H1 (cell line): Measurements from ENCODE around the gene INCENP. TPM values are rescaled to one million over a fixed set of nuclear protein-coding genes. Genes with fewer than 3 reads are reported as not detected.

Source experiments
- CTCF ChIA-PET: fragments of 300-600 bp; sonication (Branson Sonifier 250); formaldehyde crosslinking; loops from one replicate; lab custom pipeline; 2021; ENCODE audit not compliant: partially characterized antibody; lab: Charles Lee
- POLR2A ChIA-PET: fragments of 300-600 bp; sonication (Branson Sonifier 250); formaldehyde crosslinking; loops from one replicate; lab custom pipeline; 2021; ENCODE audit warnings: inconsistent platforms; ENCODE audit not compliant: partially characterized antibody; lab: Charles Lee
- DNase-seq, 2 experiments: peaks; one replicate each; pipeline versions ENCODE4 v3.0.0 to v3.0.0-alpha.2; 2010 to 2022; ENCODE audit warnings: low spot score in 2 of 2, low read depth in 1 of 2, mixed read lengths in 1 of 2
- FAIRE-seq: peaks from 2 replicates; lab custom pipeline; 2011; peaks lifted over from hg19 to GRCh38; lab: Jason Lieb, UNC
- H2AFZ ChIP-seq: 2 replicates; pipeline ENCODE4 v1.8.1; 2012; ENCODE audit warnings: low read length, inconsistent platforms
- H2AK5ac ChIP-seq: 2 replicates; pipeline ENCODE4 v1.6.1; 2013; ENCODE audit warnings: low read depth, low read length
- H2BK120ac ChIP-seq: replicated peaks from 2 replicates; pipeline ENCODE3; 2013; ENCODE audit warnings: low read depth, low read length, inconsistent platforms
- H2BK12ac ChIP-seq: 2 replicates; pipeline ENCODE4 v1.6.1; 2013; ENCODE audit warnings: low read depth, low read length
- H2BK15ac ChIP-seq: 2 replicates; pipeline ENCODE4 v1.6.1; 2013; ENCODE audit warnings: low read length
- H2BK20ac ChIP-seq: 2 replicates; pipeline ENCODE4 v1.6.1; 2013; ENCODE audit warnings: low read length
- H2BK5ac ChIP-seq: 2 replicates; pipeline ENCODE4 v1.6.1; 2013; ENCODE audit warnings: low read depth, low read length
- H3K14ac ChIP-seq: 2 replicates; pipeline ENCODE4 v1.6.1; 2013; ENCODE audit warnings: inconsistent platforms; ENCODE audit not compliant: insufficient read length
- H3K18ac ChIP-seq: 2 replicates; pipeline ENCODE4 v1.6.1; 2013; ENCODE audit warnings: low read length; ENCODE audit errors: extremely low read depth
- H3K23ac ChIP-seq: 2 replicates; pipeline ENCODE4 v1.6.1; 2013; ENCODE audit warnings: inconsistent platforms; ENCODE audit not compliant: insufficient read length
- H3K23me2 ChIP-seq: 2 replicates; pipeline ENCODE4 v1.6.1; 2013; ENCODE audit warnings: low read depth, low read length
- H3K27ac ChIP-seq: 2 replicates; pipeline ENCODE4 v1.6.1; 2011; ENCODE audit warnings: low read depth, low read length, inconsistent platforms
- H3K27me3 ChIP-seq, 4 experiments: replicated peaks in 1 of 4; 1 replicate in 1 of 4; 2 replicates in 3 of 4; pipeline versions ENCODE4 v1.6.1 to v1.8.1; 2011 to 2013; ENCODE audit warnings: low read length in 3 of 4, mild to moderate bottlenecking in 3 of 4, inconsistent platforms in 2 of 4, mixed read lengths in 2 of 4, moderate library complexity in 1 of 4; ENCODE audit not compliant: control insufficient read depth in 3 of 4, insufficient read depth in 3 of 4; ENCODE audit errors: extremely low read depth in 1 of 4
- H3K36me3 ChIP-seq, 4 experiments: 2 replicates each; pipeline versions ENCODE4 v1.6.1 to v1.8.1; 2011 to 2013; ENCODE audit warnings: mild to moderate bottlenecking in 4 of 4, low read length in 3 of 4, moderate library complexity in 2 of 4, control low read depth in 1 of 4, inconsistent platforms in 1 of 4; ENCODE audit not compliant: insufficient read depth in 4 of 4, control insufficient read depth in 2 of 4
- H3K4ac ChIP-seq: replicated peaks from 2 replicates; pipeline ENCODE3; 2013; ENCODE audit warnings: low read length, low read depth, mixed read lengths, inconsistent platforms; ENCODE audit not compliant: insufficient read length
- H3K4me1 ChIP-seq, 4 experiments: replicated peaks in 1 of 4; 1 replicate in 1 of 4; 2 replicates in 3 of 4; pipeline versions ENCODE4 v1.6.1 to v1.8.1; 2011 to 2013; ENCODE audit warnings: low read length in 3 of 4, inconsistent platforms in 2 of 4, mixed read lengths in 1 of 4; ENCODE audit not compliant: insufficient read depth in 4 of 4, control insufficient read depth in 3 of 4
- H3K4me2 ChIP-seq, 2 experiments: 2 replicates each; pipeline versions ENCODE4 v1.6.1 to v1.8.1; 2011 to 2013; ENCODE audit warnings: low read depth in 2 of 2, low read length in 2 of 2, control low read depth in 1 of 2, inconsistent platforms in 1 of 2, mild to moderate bottlenecking in 1 of 2; ENCODE audit not compliant: insufficient read depth in 1 of 2
- H3K4me3 ChIP-seq, 4 experiments: fragments of 200-600, 300-600 bp in 1 of 4; sonication (generic), shearing (Covaris generic), sonication (Bioruptor Twin) in 1 of 4; 2 replicates each; pipeline versions ENCODE4 v1.5.1 to v1.8.1; 2011 to 2016; ENCODE audit warnings: low read length in 4 of 4, low read depth in 3 of 4, control low read depth in 2 of 4, inconsistent platforms in 2 of 4, mild to moderate bottlenecking in 2 of 4, mixed read lengths in 1 of 4, moderate library complexity in 1 of 4; ENCODE audit not compliant: insufficient read depth in 2 of 4; ENCODE audit errors: extremely low read depth in 1 of 4
- H3K56ac ChIP-seq: replicated peaks from 2 replicates; pipeline ENCODE3; 2013; ENCODE audit warnings: low read depth, mild to moderate bottlenecking, mixed read lengths, low read length, inconsistent platforms; ENCODE audit not compliant: insufficient read length
- H3K79me1 ChIP-seq: 2 replicates; pipeline ENCODE4 v1.6.1; 2013; ENCODE audit warnings: low read depth, low read length, control low read depth
- H3K79me2 ChIP-seq, 2 experiments: 2 replicates each; pipeline versions ENCODE4 v1.6.1 to v1.8.1; 2012 to 2013; ENCODE audit warnings: low read length in 2 of 2, mild to moderate bottlenecking in 2 of 2, inconsistent platforms in 1 of 2; ENCODE audit not compliant: insufficient read depth in 2 of 2, control insufficient read depth in 1 of 2
- H3K9ac ChIP-seq, 4 experiments: replicated peaks in 1 of 4; 1 replicate in 1 of 4; 2 replicates in 3 of 4; pipeline versions ENCODE4 v1.6.1 to v1.8.1; 2011 to 2013; ENCODE audit warnings: low read depth in 3 of 4, low read length in 3 of 4, control low read depth in 2 of 4, mild to moderate bottlenecking in 2 of 4, moderate library complexity in 2 of 4, inconsistent platforms in 1 of 4; ENCODE audit errors: extremely low read depth in 1 of 4
- H3K9me3 ChIP-seq, 2 experiments: 2 replicates each; pipeline versions ENCODE4 v1.6.1 to v1.8.1; 2012 to 2013; ENCODE audit warnings: mild to moderate bottlenecking in 2 of 2, moderate library complexity in 2 of 2, control low read depth in 1 of 2, inconsistent platforms in 1 of 2, low read depth in 1 of 2, low read length in 1 of 2, mixed read lengths in 1 of 2; ENCODE audit not compliant: insufficient read depth in 2 of 2
- H4K20me1 ChIP-seq, 2 experiments: replicated peaks in 1 of 2; 2 replicates each; pipeline versions ENCODE3 to v1.8.1; 2011 to 2013; ENCODE audit warnings: inconsistent platforms in 2 of 2, low read length in 2 of 2, mild to moderate bottlenecking in 1 of 2; ENCODE audit not compliant: insufficient read depth in 2 of 2, control insufficient read depth in 1 of 2
- H4K5ac ChIP-seq: 2 replicates; pipeline ENCODE4 v1.6.1; 2013; ENCODE audit warnings: low read length, low read depth, mixed read lengths, inconsistent platforms; ENCODE audit not compliant: insufficient read length
- H4K8ac ChIP-seq: 2 replicates; pipeline ENCODE4 v1.8.0; 2013; ENCODE audit warnings: mild to moderate bottlenecking, moderate library complexity, low read length, inconsistent platforms; ENCODE audit not compliant: insufficient read depth; ENCODE audit errors: extremely low read depth
- H4K91ac ChIP-seq: replicated peaks from 2 replicates; pipeline ENCODE3; 2013; ENCODE audit warnings: low read length, mixed read lengths, inconsistent platforms; ENCODE audit not compliant: insufficient read length
- ASH2L ChIP-seq: fragments of 200-600, 300-600 bp; sonication (generic); IDR thresholded peaks from one replicate; pipeline ENCODE4 v1.7.1; 2017; ENCODE audit warnings: low read length
- CBX5 ChIP-seq: fragments of 300-800, 300-1000 bp; sonication (generic); IDR thresholded peaks from 2 replicates; pipeline ENCODE4 v1.7.1; 2016; ENCODE audit warnings: antibody characterized with exemption, low read length, low read depth
- EGR1 ChIP-seq: IDR thresholded peaks from 2 replicates; pipeline ENCODE4 v1.6.1; 2011; ENCODE audit warnings: low read depth, low read length, borderline replicate concordance
- EP300 ChIP-seq, 2 experiments: IDR thresholded peaks; 1 replicate in 1 of 2; 2 replicates in 1 of 2; pipeline ENCODE4 v1.6.1; 2011 to 2012; ENCODE audit warnings: low read depth in 2 of 2, low read length in 2 of 2, mild to moderate bottlenecking in 2 of 2, borderline replicate concordance in 1 of 2, inconsistent platforms in 1 of 2, moderate library complexity in 1 of 2
- FOSL1 ChIP-seq: IDR thresholded peaks from 2 replicates; pipeline ENCODE4 v1.6.1; 2011; ENCODE audit warnings: mild to moderate bottlenecking, low read depth, low read length, moderate library complexity; ENCODE audit not compliant: insufficient read depth
- KDM5A ChIP-seq: fragments of 200-600 bp; IDR thresholded peaks from 2 replicates; pipeline ENCODE4 v1.7.1; 2012; ENCODE audit warnings: mild to moderate bottlenecking, low read length, inconsistent platforms, mixed read lengths
- RBBP5 ChIP-seq: IDR thresholded peaks from 2 replicates; pipeline ENCODE4 v1.7.1; 2012; ENCODE audit warnings: low read depth, mild to moderate bottlenecking, inconsistent platforms, low read length, moderate library complexity, borderline replicate concordance
- SIX5 ChIP-seq: IDR thresholded peaks from 2 replicates; pipeline ENCODE4 v1.6.1; 2011; ENCODE audit warnings: mild to moderate bottlenecking, low read depth, low read length
- SP1 ChIP-seq: IDR thresholded peaks from 2 replicates; pipeline ENCODE4 v1.6.1; 2011; ENCODE audit warnings: low read depth, low read length
- SUZ12 ChIP-seq: fragments of 200-600 bp; sonication (generic); IDR thresholded peaks from 2 replicates; pipeline ENCODE4 v1.6.1; 2012; ENCODE audit warnings: mild to moderate bottlenecking, inconsistent platforms, low read length, moderate library complexity, mixed read lengths
- YY1 ChIP-seq: IDR thresholded peaks from 2 replicates; pipeline ENCODE4 v1.6.1; 2011; ENCODE audit warnings: low read depth, mild to moderate bottlenecking, low read length
- WGBS, 2 experiments: shearing (Covaris generic) in 1 of 2; methylation state at CpG; one replicate each; pipeline versions ENCODE4 v1.1.6 to v1.1.7; 2013 to 2015; ENCODE audit warnings: low lambda C conversion rate in 2 of 2, mixed read lengths in 2 of 2, inconsistent platforms in 1 of 2, low coverage in 1 of 2, missing lambda C conversion rate in 1 of 2; ENCODE audit not compliant: insufficient replicate concordance in 2 of 2, insufficient coverage in 1 of 2, insufficient read length in 1 of 2; ENCODE audit errors: extremely low coverage in 1 of 2, missing lambda C conversion rate in 1 of 2; 5-methylcytosine and 5-hydroxymethylcytosine counted together
- polyA plus RNA-seq, 7 experiments: library from polyadenylated mRNA; depleted of rRNA in 3 of 7; stranded (reverse) in 5 of 7; unstranded in 2 of 7; fragments of >200 nt in 5 of 7; fragments of 200-250 nt in 2 of 7; gene quantifications; 1 replicate in 5 of 7; 2 replicates in 1 of 7; 4 replicates in 1 of 7; pipeline versions ENCODE4 v1.2.1 to v1.2.3, GENCODE V29; 2011 to 2013; ENCODE audit warnings: missing spikeins in 2 of 7, mixed read lengths in 2 of 7
- total RNA-seq: library from RNA; stranded (reverse); fragmentation: NEBNext Ultra II Directional; extraction: Animal tissue kit (Norgen Biotek cat#: 25700); gene quantifications from 2 replicates; pipeline ENCODE4 v1.2.1, GENCODE V29; 2021

Gene INCENP
- total and polyA plus RNA-seq, 2 of the 8 experiments (the other 6 are each of a cell fraction or from before 2014, with no cell fraction given): 25.4 to 132 TPM

- Histone ChIP-seq H3K4ac (no peak overlapping the region), H4K8ac (no peak overlapping the region), H2BK5ac (no peak overlapping the region), H3K9me3 (no peaks in the 10 kb centered on the region), H3K23ac (no peak overlapping the region), H2AK5ac (no peak overlapping the region), H3K79me2 (peaks cover 18 to 89% of the 10 kb centered on the region in 2 experiments; a peak in 3 of 4 replicates), H3K79me1 (peaks cover 26% of the 10 kb centered on the region), H3K9ac (no peak overlapping the region), H3K27ac (no peak overlapping the region), H3K56ac (no peak overlapping the region), H4K20me1 (peaks cover 29 to 36% of the 10 kb centered on the region in 2 experiments), H3K36me3 (peaks cover 22 to 37% (median 32%) of the 10 kb centered on the region in 4 experiments), H3K4me3 (no peak overlapping the region), H3K4me1 (no peaks in the 10 kb centered on the region), H3K14ac (no peak overlapping the region), H3K27me3 (no peaks in the 10 kb centered on the region), H2BK12ac (no peak overlapping the region), H2BK15ac (no peak overlapping the region), H3K18ac (no peak overlapping the region), H2AFZ (no peak overlapping the region), H3K23me2 (no peaks in the 10 kb centered on the region), H2BK120ac (no peak overlapping the region), H3K4me2 (no peak overlapping the region), H4K5ac (no peak overlapping the region), H4K91ac (no peak overlapping the region), H2BK20ac (no peak overlapping the region)
- ChIA-PET CTCF (interaction anchor here (1.2 kb wide), 1 partner anchor 24 kb away, joined by 5 read pairs; no protein-coding TSS in a partner anchor), POLR2A (interaction anchor here (1.5 kb wide), 1 partner anchor 9 kb away, joined by 7 read pairs; the partner anchor contains the start of gene INCENP)
- DNase-seq: no peak
- WGBS, 2 experiments: 82% methylated on average over 6 of the region's 6 CpGs; no CpG with 5 or more reads in 1 of the 2 experiments
- TF ChIP-seq SUZ12 (no peak), EGR1 (no peak), KDM5A (no peak), ASH2L (no peak), SIX5 (no peak), SP1 (no peak), CBX5 (no peak), YY1 (no peak), RBBP5 (no peak), FOSL1 (no peak), EP300 (IDR thresholded peaks at IDR 0.05; ENCODE audit: borderline replicate concordance in 1 of 2, low read depth in 2 of 2, low read length in 2 of 2) (no peak)
- no peak for FAIRE-seq
Observed at GRCh38 chr11:62132689-62133293, 9.0 kb downstream of the INCENP start.
